ENCODE measurements around the gene DPH2.

Gene DPH2

DNA sequence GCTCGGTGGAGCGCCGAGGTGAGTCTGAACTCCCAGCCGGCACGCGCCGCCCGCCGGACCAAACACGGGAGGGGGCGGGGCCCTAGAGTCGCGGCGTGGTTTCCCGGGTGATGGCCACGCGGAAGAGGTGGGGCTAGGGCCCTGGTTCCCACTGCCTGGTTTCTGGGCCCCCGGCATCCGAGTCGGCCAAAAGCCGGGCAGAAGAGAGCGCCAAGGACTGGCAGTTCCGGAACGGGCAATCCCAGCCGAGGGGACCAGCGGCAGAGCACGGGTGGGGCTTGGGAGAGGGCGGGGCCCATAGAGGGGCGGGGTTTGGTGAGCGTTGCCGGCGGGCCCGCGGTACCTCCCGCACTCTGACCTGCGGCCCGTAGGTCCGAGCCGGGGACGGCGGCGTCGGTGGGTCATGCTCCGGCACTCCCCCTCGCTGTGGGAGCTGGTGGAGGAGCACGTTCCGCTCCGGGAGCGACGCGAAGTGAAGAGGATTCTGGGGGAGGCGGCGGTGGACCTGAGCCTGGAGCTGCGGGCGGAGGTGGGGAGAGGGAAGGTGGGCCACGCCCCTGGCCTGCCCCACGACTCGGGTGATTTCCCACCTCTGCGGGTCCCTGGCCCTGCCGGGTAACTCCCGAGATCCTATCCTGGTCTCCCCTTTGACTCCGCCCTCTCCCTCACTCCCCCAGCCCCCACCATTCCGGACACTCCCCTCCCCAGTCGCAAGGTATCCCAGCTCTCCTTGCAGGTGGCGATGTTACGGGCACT is 21.8 kb downstream of the DPH2 start, which contains the start of gene CCDC24:
CCDC24 (plus strand) TSS at position 124 of the 756 bp plus-strand sequence; CDS start at position 404, 280 bp downstream.
- peak within 1 kb of the TSS; percentile 73 for H3K9ac ChIP-seq (ENCODE audit: low read depth, low read length)
- peak within 1 kb of the TSS; percentile 81 for H3K4me3 ChIP-seq (ENCODE audit: low read depth, low read length)
- H3K36me3 ChIP-seq (ENCODE audit: control insufficient read depth, insufficient read depth, low read length) = peaks cover 4% of the 10 kb centered on the region
- no peaks in the 10 kb centered on the region for H3K9me3 ChIP-seq (ENCODE audit: control insufficient read depth, insufficient read depth, low read length)
- no peaks in the 10 kb centered on the region for H3K27me3 ChIP-seq (ENCODE audit: control insufficient read depth, insufficient read depth, low read length)
- H3K4me1 ChIP-seq (ENCODE audit: control insufficient read depth, insufficient read depth, low read length) = peaks cover 7% of the 10 kb centered on the region

DNA sequence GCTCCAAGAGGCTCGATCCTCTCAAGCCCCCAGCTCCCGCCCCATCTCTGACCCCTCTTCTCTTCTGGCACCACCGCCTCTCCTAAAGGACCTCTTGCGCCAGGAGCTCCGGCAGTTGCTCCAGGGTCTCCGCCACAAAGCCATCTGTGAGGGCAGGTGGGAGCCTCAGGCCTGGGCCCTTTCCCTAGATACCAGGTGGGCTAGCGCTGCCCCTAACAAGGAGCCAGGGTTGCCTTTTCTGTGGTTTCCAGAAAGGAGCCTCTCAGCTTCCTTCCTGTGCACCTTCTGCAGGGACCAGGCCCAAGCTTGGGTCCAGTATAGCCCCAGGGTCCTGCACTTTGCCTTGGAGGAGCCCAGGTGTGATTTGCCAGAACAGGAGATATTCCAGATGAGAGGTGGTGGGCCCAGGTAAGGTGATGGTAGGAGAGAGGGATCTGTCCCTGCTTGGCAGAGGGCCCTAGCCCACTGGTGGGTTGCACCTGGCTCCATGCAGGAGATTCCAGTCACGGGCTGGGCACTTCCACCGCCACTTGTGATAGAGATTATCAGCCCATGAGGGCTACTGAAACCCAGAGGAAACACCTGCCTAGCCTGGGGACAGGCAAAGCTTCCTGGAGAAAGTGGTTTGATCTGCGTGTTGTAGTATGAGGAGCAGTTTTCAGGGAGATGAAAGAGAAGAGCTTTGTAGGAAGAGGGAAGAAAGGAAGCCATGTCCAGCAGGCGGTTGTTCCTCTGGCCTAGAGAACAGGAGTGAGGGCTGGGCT is 22.6 kb downstream of the DPH2 start:
- peaks cover 4% of the 10 kb centered on the region for H3K36me3 ChIP-seq (ENCODE audit: control insufficient read depth, insufficient read depth, low read length)
- H3K27me3 ChIP-seq (ENCODE audit: control insufficient read depth, insufficient read depth, low read length) = no peaks in the 10 kb centered on the region
- H3K9me3 ChIP-seq (ENCODE audit: control insufficient read depth, insufficient read depth, low read length) = no peaks in the 10 kb centered on the region
- peaks cover 7% of the 10 kb centered on the region for H3K4me1 ChIP-seq (ENCODE audit: control insufficient read depth, insufficient read depth, low read length)
- peak overlapping the region; percentile 81 for H3K4me3 ChIP-seq (ENCODE audit: low read depth, low read length)
- peak overlapping the region; percentile 73 for H3K9ac ChIP-seq (ENCODE audit: low read depth, low read length)

DNA sequence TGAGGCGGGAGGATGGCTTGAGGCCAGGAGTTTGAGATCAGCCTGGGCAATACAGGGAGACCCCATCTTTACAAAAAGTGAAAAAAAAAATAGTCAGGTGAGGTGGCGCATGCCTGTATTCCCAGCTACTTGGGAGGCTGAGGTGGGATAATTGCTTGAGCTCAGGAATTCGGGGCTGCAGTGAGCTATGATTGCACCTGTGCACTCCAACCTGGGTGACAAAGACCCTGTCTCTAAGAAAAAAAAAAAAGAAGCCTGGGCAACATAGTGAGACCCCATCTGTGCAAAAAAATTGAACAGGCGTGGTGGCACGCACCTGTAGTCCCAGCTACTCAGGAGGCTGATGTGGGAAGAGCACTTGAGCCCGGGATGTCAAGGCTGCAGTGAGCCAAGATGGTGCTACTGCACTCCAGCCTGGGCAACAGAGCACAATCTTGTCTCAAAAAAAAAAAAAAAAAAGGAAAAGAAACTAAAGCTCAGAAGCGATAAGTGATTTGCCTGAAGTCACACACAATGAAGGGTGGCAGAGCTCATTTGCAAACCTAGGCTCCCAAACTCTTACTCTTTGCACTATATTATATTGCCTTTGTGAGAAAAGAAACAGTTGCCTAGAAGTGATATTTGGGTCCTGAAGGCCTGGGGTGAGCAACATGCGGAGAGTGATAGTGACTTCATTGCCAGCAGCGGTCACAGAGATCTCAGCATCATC is 23.6 kb downstream of the DPH2 start:
- H3K27me3 ChIP-seq (ENCODE audit: control insufficient read depth, insufficient read depth, low read length) = no peaks in the 10 kb centered on the region
- peaks cover 7% of the 10 kb centered on the region for H3K4me1 ChIP-seq (ENCODE audit: control insufficient read depth, insufficient read depth, low read length)
- H3K36me3 ChIP-seq (ENCODE audit: control insufficient read depth, insufficient read depth, low read length) = peaks cover 7% of the 10 kb centered on the region
- no peak overlapping the region for H3K9ac ChIP-seq (ENCODE audit: low read depth, low read length)
- no peaks in the 10 kb centered on the region for H3K9me3 ChIP-seq (ENCODE audit: control insufficient read depth, insufficient read depth, low read length)
- H3K4me3 ChIP-seq (ENCODE audit: low read depth, low read length) = no peak overlapping the region

DNA sequence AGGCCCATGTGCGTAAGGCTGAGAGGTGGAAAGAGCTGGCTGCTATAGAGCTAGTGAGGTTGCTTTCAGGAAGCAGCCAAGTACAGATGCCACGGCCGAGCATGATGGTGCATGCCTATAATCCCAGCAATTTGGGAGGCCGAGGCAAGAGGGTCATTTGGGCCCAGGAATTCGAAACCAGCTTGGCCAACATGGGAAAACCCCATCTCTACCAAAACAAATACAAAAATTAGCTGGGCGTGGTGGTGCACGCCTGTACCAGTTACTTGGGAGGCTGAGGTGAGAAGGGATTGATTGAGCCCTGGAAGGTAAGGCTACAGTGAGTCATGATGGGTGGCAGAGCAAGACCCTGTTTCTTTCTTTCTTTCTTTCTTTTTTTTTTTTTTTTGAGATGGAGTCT is 24.3 kb downstream of the DPH2 start:
- Histone ChIP-seq H3K27me3 (ENCODE audit: control insufficient read depth, insufficient read depth, low read length) (no peaks in the 10 kb centered on the region), H3K4me3 (ENCODE audit: low read depth, low read length) (no peak overlapping the region), H3K9me3 (ENCODE audit: control insufficient read depth, insufficient read depth, low read length) (no peaks in the 10 kb centered on the region), H3K36me3 (ENCODE audit: control insufficient read depth, insufficient read depth, low read length) (peaks cover 7% of the 10 kb centered on the region), H3K9ac (ENCODE audit: low read depth, low read length) (no peak overlapping the region), H3K4me1 (ENCODE audit: control insufficient read depth, insufficient read depth, low read length) (peaks cover 7% of the 10 kb centered on the region)

DNA sequence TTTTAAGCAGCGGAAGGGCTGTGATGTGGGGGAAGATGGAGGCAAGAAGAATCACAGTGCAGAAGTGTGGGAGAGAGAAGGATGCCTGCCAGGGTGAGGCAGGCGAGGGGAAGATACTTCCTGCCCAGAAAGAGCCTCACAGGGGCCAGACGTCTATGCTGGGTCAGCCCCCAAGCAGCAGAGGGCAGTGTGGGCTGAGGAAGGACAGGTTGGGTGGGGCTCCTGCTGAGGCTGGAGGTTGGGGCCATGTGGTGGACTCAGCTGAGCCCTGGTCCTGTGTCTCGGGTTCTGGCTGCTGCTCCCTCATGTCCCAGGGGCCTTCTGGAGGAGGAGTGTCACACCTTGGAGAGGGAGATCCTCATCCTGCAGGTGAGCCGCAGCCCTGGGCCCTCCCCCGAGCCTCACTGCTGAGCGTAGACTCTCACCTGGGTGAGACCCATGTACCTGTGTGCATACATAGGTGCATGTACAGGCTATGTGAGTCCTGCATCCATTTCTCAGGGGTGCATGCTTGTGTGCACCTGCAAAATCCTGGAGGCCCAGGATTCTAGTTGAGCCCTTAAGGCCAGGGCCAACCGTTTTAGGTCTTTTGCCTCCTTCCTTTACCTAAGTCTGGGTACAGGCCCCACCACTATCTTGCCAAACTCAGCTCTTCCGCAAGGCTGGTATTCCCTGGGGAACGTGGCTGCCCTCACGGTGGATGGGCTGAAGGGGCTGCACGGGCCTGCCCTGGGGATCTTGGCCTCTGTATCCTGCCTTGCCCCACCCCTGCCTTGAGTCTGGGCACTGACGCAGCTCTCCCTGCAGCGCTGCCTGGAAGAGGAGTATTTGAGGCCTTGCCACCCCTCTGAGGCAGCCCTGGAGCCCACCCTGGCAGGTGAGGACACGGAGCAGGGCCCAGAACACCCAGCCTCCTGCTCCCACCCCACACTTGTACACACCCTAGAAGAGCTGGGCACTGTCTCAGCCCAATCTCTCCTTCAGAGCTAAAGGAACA is 25.3 kb downstream of the DPH2 start:
- Histone ChIP-seq H3K4me3 (ENCODE audit: low read depth, low read length) (no peak overlapping the region), H3K4me1 (ENCODE audit: control insufficient read depth, insufficient read depth, low read length) (peaks cover 7% of the 10 kb centered on the region), H3K9ac (ENCODE audit: low read depth, low read length) (no peak overlapping the region), H3K36me3 (ENCODE audit: control insufficient read depth, insufficient read depth, low read length) (peaks cover 7% of the 10 kb centered on the region), H3K27me3 (ENCODE audit: control insufficient read depth, insufficient read depth, low read length) (no peaks in the 10 kb centered on the region), H3K9me3 (ENCODE audit: control insufficient read depth, insufficient read depth, low read length) (no peaks in the 10 kb centered on the region)

DNA sequence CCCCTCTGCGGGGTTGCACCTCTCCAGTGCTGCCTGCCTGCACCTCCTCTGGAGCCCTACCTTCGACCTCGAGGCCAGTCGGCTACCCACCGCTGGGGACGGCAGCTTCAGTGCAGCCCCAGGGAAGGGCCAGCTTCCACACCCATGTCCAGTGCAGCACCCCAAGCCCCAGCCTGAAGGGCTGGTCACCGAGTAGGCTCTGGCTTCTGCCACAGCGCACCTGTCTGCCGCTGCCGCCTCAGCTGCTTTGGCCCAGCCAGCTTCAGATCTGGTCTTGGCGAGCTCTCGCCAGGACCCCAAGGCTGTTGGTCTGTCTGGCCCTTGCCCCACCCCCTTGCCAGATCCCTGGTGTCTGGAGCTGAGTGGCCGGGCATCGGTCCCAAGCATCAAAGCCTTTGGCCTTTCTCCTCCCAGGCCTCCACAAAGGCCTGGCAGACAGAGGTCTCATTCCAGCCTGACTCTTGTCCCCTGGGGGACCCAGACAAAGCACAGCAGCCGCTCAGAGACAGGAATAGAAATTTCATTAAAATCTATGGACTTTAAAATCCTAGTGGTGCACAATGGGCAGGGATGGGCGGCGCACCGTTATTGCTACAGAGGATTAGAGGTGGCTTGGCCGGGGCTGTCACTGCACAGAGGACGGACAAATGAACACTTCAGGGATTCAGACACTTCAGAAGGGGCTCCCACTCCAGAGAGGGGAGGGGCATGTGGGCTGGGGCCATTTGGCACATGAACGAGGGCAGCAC is 26.3 kb downstream of the DPH2 start:
- peaks cover 13% of the 10 kb centered on the region for H3K36me3 ChIP-seq (ENCODE audit: control insufficient read depth, insufficient read depth, low read length)
- H3K9me3 ChIP-seq (ENCODE audit: control insufficient read depth, insufficient read depth, low read length) = no peaks in the 10 kb centered on the region
- no peak overlapping the region for H3K9ac ChIP-seq (ENCODE audit: low read depth, low read length)
- H3K4me3 ChIP-seq (ENCODE audit: low read depth, low read length) = no peak overlapping the region
- no peaks in the 10 kb centered on the region for H3K27me3 ChIP-seq (ENCODE audit: control insufficient read depth, insufficient read depth, low read length)
- H3K4me1 ChIP-seq (ENCODE audit: control insufficient read depth, insufficient read depth, low read length) = peaks cover 7% of the 10 kb centered on the region

DNA sequence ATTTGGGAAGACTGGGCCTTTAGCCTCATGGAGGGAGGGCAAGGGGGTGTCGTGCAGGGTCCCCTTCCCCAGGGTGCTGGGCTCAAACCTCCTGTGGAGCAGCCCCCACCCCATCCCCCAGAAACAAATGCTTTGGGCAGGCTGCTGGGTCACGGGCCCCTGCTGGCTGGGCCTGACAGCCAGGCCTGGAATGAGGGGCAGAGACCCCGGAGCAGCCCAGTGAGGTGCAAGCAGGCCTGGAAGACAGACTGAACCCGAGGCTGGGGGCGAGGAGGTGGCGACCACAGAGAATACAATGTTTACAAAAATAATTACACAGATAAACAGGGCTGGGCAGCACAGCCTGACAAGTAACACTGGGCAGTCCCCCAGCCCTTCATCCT is 26.9 kb downstream of the DPH2 start:
- Histone ChIP-seq H3K9me3 (ENCODE audit: control insufficient read depth, insufficient read depth, low read length) (no peaks in the 10 kb centered on the region), H3K27me3 (ENCODE audit: control insufficient read depth, insufficient read depth, low read length) (no peaks in the 10 kb centered on the region), H3K4me1 (ENCODE audit: control insufficient read depth, insufficient read depth, low read length) (peaks cover 7% of the 10 kb centered on the region), H3K9ac (ENCODE audit: low read depth, low read length) (peak overlapping the region; percentile 47), H3K4me3 (ENCODE audit: low read depth, low read length) (no peak overlapping the region), H3K36me3 (ENCODE audit: control insufficient read depth, insufficient read depth, low read length) (peaks cover 13% of the 10 kb centered on the region)

DNA sequence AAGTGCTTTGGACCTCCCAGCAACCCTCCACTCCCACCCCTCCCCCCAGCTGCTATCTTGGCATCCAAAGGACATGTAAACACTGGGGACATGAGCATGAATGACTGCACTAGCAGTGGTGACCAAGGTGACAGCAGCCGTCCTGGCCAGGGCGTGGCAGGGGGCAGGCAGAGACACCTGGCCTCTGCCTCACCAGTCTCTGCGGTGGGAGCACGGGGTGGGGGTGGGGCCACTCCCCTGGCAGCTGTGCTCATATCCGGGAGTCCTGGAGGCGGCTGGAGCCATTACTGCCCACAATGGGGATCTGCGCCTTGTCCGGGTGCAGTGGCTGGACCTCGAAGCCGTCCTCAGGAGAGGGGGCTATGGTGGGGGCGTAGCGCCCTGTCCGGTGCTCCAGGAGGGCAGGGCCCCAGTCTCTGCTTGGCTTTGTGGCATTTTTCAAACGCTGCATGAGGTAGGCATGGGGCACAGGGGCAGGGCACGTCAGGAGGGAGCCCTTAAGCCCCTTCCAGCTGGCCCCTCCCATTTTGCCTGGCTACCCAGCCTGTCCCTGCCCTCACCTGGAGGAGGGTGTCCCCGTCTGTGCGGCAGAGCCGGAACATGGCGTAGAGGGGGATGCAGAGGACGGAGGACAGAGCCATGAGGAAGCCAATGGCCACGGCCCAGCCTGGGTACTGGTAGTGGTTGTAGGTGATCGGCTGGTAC is 27.6 kb downstream of the DPH2 start:
- no peak overlapping the region for H3K9ac ChIP-seq (ENCODE audit: low read depth, low read length)
- H3K27me3 ChIP-seq (ENCODE audit: control insufficient read depth, insufficient read depth, low read length) = no peaks in the 10 kb centered on the region
- peaks cover 6% of the 10 kb centered on the region for H3K4me1 ChIP-seq (ENCODE audit: control insufficient read depth, insufficient read depth, low read length)
- no peak overlapping the region for H3K4me3 ChIP-seq (ENCODE audit: low read depth, low read length)
- peaks cover 13% of the 10 kb centered on the region for H3K36me3 ChIP-seq (ENCODE audit: control insufficient read depth, insufficient read depth, low read length)
- H3K9me3 ChIP-seq (ENCODE audit: control insufficient read depth, insufficient read depth, low read length) = no peaks in the 10 kb centered on the region

DNA sequence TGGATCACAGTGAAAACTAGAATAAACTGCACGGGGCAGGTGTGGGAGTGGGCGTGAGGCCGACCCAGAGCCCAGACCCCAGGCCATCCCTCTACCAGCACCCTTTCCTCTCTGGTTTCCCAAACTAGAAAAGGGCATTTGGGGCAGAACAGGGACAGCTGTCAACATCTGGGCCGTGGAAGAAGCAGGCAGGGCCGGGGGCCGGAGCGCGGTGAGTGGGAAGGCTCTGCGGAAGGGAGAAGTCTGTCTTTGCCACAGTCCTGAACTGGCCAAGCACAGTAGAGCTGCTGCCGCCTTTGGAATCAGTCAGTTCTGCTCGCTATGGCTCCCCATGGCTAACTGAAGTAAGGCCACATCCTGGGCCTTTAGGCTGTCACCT is 28.2 kb downstream of the DPH2 start:
- Histone ChIP-seq H3K36me3 (ENCODE audit: control insufficient read depth, insufficient read depth, low read length) (peaks cover 13% of the 10 kb centered on the region), H3K9me3 (ENCODE audit: control insufficient read depth, insufficient read depth, low read length) (no peaks in the 10 kb centered on the region), H3K4me1 (ENCODE audit: control insufficient read depth, insufficient read depth, low read length) (peaks cover 3% of the 10 kb centered on the region), H3K27me3 (ENCODE audit: control insufficient read depth, insufficient read depth, low read length) (no peaks in the 10 kb centered on the region), H3K9ac (ENCODE audit: low read depth, low read length) (no peak overlapping the region), H3K4me3 (ENCODE audit: low read depth, low read length) (no peak overlapping the region)

DNA sequence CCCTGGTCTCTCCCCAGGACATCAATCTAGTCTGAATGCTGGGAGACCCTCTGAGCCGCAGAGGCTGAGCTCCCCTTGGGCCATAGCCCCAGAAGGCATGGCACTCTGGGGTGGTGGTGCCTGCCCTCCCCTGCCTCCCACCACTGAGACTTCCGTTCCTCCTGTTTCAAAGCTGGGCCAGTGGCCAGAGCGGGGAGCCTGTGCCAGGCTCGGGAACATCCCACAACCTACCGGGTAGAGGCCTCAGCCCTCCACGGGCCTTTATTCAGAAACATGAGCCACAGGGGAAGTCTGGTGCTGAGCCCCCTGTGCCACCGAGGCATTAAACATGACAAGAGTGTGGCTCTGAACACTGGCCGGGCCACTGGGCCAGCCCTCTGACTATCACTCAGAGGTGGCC is 29.6 kb downstream of the DPH2 start:
- Histone ChIP-seq H3K27me3 (ENCODE audit: control insufficient read depth, insufficient read depth, low read length) (no peaks in the 10 kb centered on the region), H3K9me3 (ENCODE audit: control insufficient read depth, insufficient read depth, low read length) (no peaks in the 10 kb centered on the region), H3K36me3 (ENCODE audit: control insufficient read depth, insufficient read depth, low read length) (peaks cover 13% of the 10 kb centered on the region), H3K4me3 (ENCODE audit: low read depth, low read length) (no peak overlapping the region), H3K4me1 (ENCODE audit: control insufficient read depth, insufficient read depth, low read length) (peaks cover 3% of the 10 kb centered on the region), H3K9ac (ENCODE audit: low read depth, low read length) (no peak overlapping the region)

Measured in iPS-15b (cell line).